Fibroblast of lung (primary cell): ENCODE data around the gene SLC29A4. TPM values are rescaled to one million over a fixed set of nuclear protein-coding genes. Genes with fewer than 3 reads are reported as not detected.
"Not testable (repeated sequence)": the region's sequence is repeated elsewhere in the genome, so short reads cannot be mapped to it uniquely, and the experiment has no call there.

Experiments used
- DNase-seq, 2 donors: peaks; one replicate each; pipeline versions ENCODE4 v3.0.0 to v3.0.0-alpha.2; 2010; ENCODE audit warnings: low read depth in 2 of 2
- H2AFZ ChIP-seq: 2 replicates; pipeline ENCODE4 v1.5.1; 2012; ENCODE audit warnings: low read length, control low read depth, inconsistent platforms
- H3K27ac ChIP-seq: 2 replicates; pipeline ENCODE4 v1.5.1; 2011; ENCODE audit warnings: low read length, control low read depth; ENCODE audit not compliant: insufficient read depth
- H3K27me3 ChIP-seq: 2 replicates; pipeline ENCODE4 v1.5.1; 2011; ENCODE audit warnings: mild to moderate bottlenecking, low read length; ENCODE audit not compliant: control insufficient read depth, insufficient read depth
- H3K36me3 ChIP-seq: 2 replicates; pipeline ENCODE4 v1.5.1; 2011; ENCODE audit warnings: low read length; ENCODE audit not compliant: control insufficient read depth, insufficient read depth
- H3K4me1 ChIP-seq: 2 replicates; pipeline ENCODE4 v1.5.1; 2011; ENCODE audit warnings: low read length; ENCODE audit not compliant: control insufficient read depth, insufficient read depth; ENCODE audit errors: extremely low read depth
- H3K4me2 ChIP-seq: 2 replicates; pipeline ENCODE4 v1.5.1; 2011; ENCODE audit warnings: low read length, control low read depth; ENCODE audit not compliant: insufficient read depth; ENCODE audit errors: extremely low read depth
- H3K4me3 ChIP-seq, 4 experiments: fragments of 200-600 bp in 1 of 4; sonication (generic) in 1 of 4; replicated peaks in 1 of 4; 2 replicates each; pipeline ENCODE4 v1.5.1; 2011 to 2016; ENCODE audit warnings: low read length in 4 of 4, low read depth in 3 of 4, mild to moderate bottlenecking in 3 of 4, control low read depth in 2 of 4, inconsistent platforms in 1 of 4, mixed read lengths in 1 of 4; ENCODE audit not compliant: insufficient read depth in 1 of 4; ENCODE audit errors: control extremely low read depth in 1 of 4
- H3K79me2 ChIP-seq: 2 replicates; pipeline ENCODE4 v1.5.1; 2012; ENCODE audit warnings: mild to moderate bottlenecking, low read length, inconsistent platforms; ENCODE audit not compliant: control insufficient read depth, insufficient read depth
- H3K9ac ChIP-seq: 2 replicates; pipeline ENCODE4 v1.5.1; 2011; ENCODE audit warnings: mild to moderate bottlenecking, low read length, control low read depth; ENCODE audit not compliant: insufficient read depth
- H3K9me3 ChIP-seq: 2 replicates; pipeline ENCODE4 v1.5.1; 2012; ENCODE audit warnings: low read depth, low read length; ENCODE audit not compliant: control insufficient read depth, insufficient read depth
- H4K20me1 ChIP-seq: 2 replicates; pipeline ENCODE4 v1.5.1; 2011; ENCODE audit warnings: low read length; ENCODE audit not compliant: control insufficient read depth, insufficient read depth; ENCODE audit errors: extremely low read depth
- CTCF ChIP-seq, 2 donors: IDR thresholded peaks in 1 of 2; conservative IDR thresholded peaks in 1 of 2; 1 replicate in 1 of 2; 2 replicates in 1 of 2; pipeline ENCODE4 v1.5.1; 2011 to 2012; ENCODE audit warnings: low read length in 2 of 2, control low read depth in 1 of 2, inconsistent platforms in 1 of 2, low read depth in 1 of 2, mild to moderate bottlenecking in 1 of 2
- EZH2 ChIP-seq: IDR thresholded peaks from 2 replicates; pipeline ENCODE4 v1.5.1; 2012; ENCODE audit warnings: low read length, control low read depth, mild to moderate bottlenecking; ENCODE audit errors: missing control alignments
- polyA plus RNA-seq, 2 donors: library from polyadenylated mRNA; depleted of rRNA in 1 of 2; stranded (reverse) in 1 of 2; unstranded in 1 of 2; fragments of >200 nt; gene quantifications; 2 replicates each; pipeline ENCODE4 v1.2.1, GENCODE V29; 2011 to 2012; ENCODE audit warnings: missing spikeins in 1 of 2
- total RNA-seq: library from RNA; depleted of rRNA; stranded (reverse); fragments of >200 nt; gene quantifications from 2 replicates; pipeline ENCODE4 v1.2.1, GENCODE V29; 2014

SLC29A4 gene
- total and polyA plus RNA-seq, 2 donors (not counting 1 experiment from before 2014, with no cell fraction given): 1.0 to 5.1 TPM

GRCh38 chr7:5283421-5284303 is 919 bp downstream of the SLC29A4 start:
- no peaks in the 10 kb centered on the region for H3K27me3 ChIP-seq
- no peak overlapping the region for H3K9ac ChIP-seq
- no peak overlapping the region for H2AFZ ChIP-seq
- H3K4me3 ChIP-seq: peak overlapping the region in 3 of 4 experiments; percentile 4 to 48 (median 7)
- H3K4me2 ChIP-seq: peak overlapping the region; percentile 35
- no peaks in the 10 kb centered on the region for H3K36me3 ChIP-seq
- no peaks in the 10 kb centered on the region for H4K20me1 ChIP-seq
- no peak overlapping the region for H3K27ac ChIP-seq
- no peaks in the 10 kb centered on the region for H3K9me3 ChIP-seq
- no peaks in the 10 kb centered on the region for H3K4me1 ChIP-seq
- DNase-seq: no peak
- no peaks in the 10 kb centered on the region for H3K79me2 ChIP-seq
- TF ChIP-seq EZH2 (no peak), CTCF (conservative IDR thresholded peaks at IDR 0.05 in 1 of 2, IDR thresholded peaks at IDR 0.05 in 1 of 2; ENCODE audit: low read depth in 1 of 2, low read length in 2 of 2) (no peak)

DNA sequence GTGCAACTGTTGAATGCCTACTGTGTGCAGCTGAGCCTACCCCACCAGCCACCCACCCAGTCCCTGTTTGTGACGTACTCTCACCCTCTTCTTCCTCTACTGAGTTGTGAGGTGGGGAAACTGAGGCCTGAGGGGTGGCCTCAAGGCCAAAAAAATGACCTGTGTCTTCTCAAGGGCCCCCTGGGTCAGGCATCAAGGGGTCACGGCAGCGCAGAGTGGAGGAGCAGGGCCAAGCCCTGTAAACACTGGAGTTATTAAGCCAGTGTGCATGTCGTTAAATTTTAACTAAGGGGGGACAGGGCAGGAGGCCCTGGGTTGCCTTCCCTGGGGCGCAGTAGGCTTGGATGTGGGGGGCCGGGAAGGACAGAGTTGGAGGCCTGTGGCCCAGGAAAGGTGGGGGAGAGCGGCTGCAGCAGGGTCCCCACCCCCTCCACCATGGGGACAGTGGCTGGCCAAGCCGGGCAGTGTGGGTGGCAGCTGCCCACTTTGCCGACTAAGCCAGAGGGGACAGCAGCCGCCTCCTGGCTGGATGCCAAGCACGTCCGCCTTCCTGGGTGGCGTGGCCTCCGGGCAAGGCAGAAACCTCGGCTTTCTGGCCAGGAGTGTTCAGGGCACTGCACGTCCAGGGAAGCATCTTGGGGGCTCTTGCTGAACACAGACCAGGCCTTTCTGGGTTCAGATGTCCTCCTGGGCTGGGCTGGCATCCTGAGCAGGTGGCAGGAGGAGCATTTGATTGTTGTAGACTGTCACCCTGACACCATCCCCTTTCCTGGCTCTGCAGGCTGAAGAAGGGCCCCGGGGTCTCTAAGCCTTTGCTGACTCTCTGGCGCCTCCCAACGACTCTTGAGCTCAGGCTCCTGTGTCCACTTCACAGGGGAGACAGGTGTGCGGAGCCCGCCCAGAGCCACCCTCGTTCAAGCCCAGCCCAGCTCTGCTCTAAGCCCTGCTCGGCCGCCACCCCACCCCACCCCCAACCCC is 1.9 kb downstream of the SLC29A4 start:
- Histone ChIP-seq H3K4me2 (no peak overlapping the region), H3K4me3 (no peak overlapping the region), H3K4me1 (no peaks in the 10 kb centered on the region), H3K9ac (no peak overlapping the region), H2AFZ (no peak overlapping the region), H3K9me3 (no peaks in the 10 kb centered on the region), H4K20me1 (no peaks in the 10 kb centered on the region), H3K27ac (no peak overlapping the region), H3K79me2 (no peaks in the 10 kb centered on the region), H3K27me3 (no peaks in the 10 kb centered on the region), H3K36me3 (no peaks in the 10 kb centered on the region)
- DNase-seq: peak in 1 of 2 donors; percentile 24
- TF ChIP-seq CTCF (conservative IDR thresholded peaks at IDR 0.05 in 1 of 2, IDR thresholded peaks at IDR 0.05 in 1 of 2; ENCODE audit: low read depth in 1 of 2, low read length in 2 of 2) (peak in 1 of 2 donors; percentile 40), EZH2 (no peak)

GRCh38 chr7:5286933-5287332 is 4.2 kb downstream of the SLC29A4 start:
- Histone ChIP-seq H3K9ac (no peak overlapping the region), H2AFZ (no peak overlapping the region), H3K4me1 (no peaks in the 10 kb centered on the region), H4K20me1 (no peaks in the 10 kb centered on the region), H3K27ac (no peak overlapping the region), H3K4me3 (no peak overlapping the region), H3K36me3 (no peaks in the 10 kb centered on the region), H3K9me3 (no peaks in the 10 kb centered on the region), H3K4me2 (no peak overlapping the region), H3K27me3 (no peaks in the 10 kb centered on the region), H3K79me2 (no peaks in the 10 kb centered on the region)
- no peak for DNase-seq
- TF ChIP-seq CTCF (conservative IDR thresholded peaks at IDR 0.05 in 1 of 2, IDR thresholded peaks at IDR 0.05 in 1 of 2; ENCODE audit: low read depth in 1 of 2, low read length in 2 of 2): no peak
- TF ChIP-seq EZH2: no peak

DNA sequence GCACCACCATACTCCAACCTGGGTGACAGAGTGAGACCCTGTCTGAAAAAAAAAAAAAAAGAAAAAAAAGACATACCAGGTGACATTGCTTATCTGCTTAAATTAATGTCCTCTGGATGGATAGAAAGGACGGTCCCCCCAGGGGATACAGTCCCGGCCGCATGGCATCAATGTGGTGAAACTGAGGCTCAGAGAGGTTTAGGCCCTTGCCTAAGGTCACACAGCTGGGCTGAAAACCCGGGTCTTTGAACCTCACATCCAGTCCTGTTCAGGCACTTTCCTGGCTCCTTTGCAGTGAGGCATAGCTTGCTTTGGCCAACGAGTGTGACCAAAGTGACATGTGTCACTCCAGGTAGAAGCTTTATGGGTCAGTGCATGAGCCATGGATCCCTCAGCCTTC is 4.6 kb downstream of the SLC29A4 start:
- H3K4me1 ChIP-seq, DNase-seq, H3K79me2 ChIP-seq, H3K9ac ChIP-seq, H4K20me1 ChIP-seq, H3K9me3 ChIP-seq, H2AFZ ChIP-seq, H3K4me3 ChIP-seq, H3K4me2 ChIP-seq, H3K27me3 ChIP-seq, H3K27ac ChIP-seq, H3K36me3 ChIP-seq: not testable (repeated sequence)
